H1 (cell line): Measurements from ENCODE around the gene TM9SF1. TPM values are rescaled to one million over a fixed set of nuclear protein-coding genes. Genes with fewer than 3 reads are reported as not detected.

Experiments used
- ASH2L ChIP-seq: fragments of 200-600, 300-600 bp; sonication (generic); IDR thresholded peaks from one replicate; pipeline ENCODE4 v1.7.1; 2017; ENCODE audit warnings: low read length
- BRCA1 ChIP-seq: IDR thresholded peaks from 2 replicates; pipeline ENCODE4 v1.6.1; 2012; ENCODE audit warnings: low read depth, low read length, improper control_type of control experiment
- CBX5 ChIP-seq: fragments of 300-800, 300-1000 bp; sonication (generic); IDR thresholded peaks from 2 replicates; pipeline ENCODE4 v1.7.1; 2016; ENCODE audit warnings: antibody characterized with exemption, low read length, low read depth
- EGR1 ChIP-seq: IDR thresholded peaks from 2 replicates; pipeline ENCODE4 v1.6.1; 2011; ENCODE audit warnings: low read depth, low read length, borderline replicate concordance
- EZH2 ChIP-seq: fragments of 200-600 bp; sonication (generic); IDR thresholded peaks from 2 replicates; pipeline ENCODE4 v1.7.1; 2012; ENCODE audit warnings: low read depth, mild to moderate bottlenecking, moderate library complexity, low read length, inconsistent platforms; ENCODE audit not compliant: severe bottlenecking
- GTF2F1 ChIP-seq: IDR thresholded peaks from 2 replicates; pipeline ENCODE4 v1.6.1; 2012; ENCODE audit warnings: low read depth, low read length, improper control_type of control experiment, borderline replicate concordance
- HDAC6 ChIP-seq: IDR thresholded peaks from one replicate; pipeline ENCODE4 v1.7.1; 2012; ENCODE audit warnings: low read depth, mild to moderate bottlenecking, inconsistent platforms, low read length, moderate library complexity
- KDM4A ChIP-seq: IDR thresholded peaks from one replicate; pipeline ENCODE4 v1.7.1; 2012; ENCODE audit warnings: low read depth, mild to moderate bottlenecking, moderate library complexity, low read length, inconsistent platforms; ENCODE audit not compliant: severe bottlenecking
- KDM5A ChIP-seq: fragments of 200-600 bp; IDR thresholded peaks from 2 replicates; pipeline ENCODE4 v1.7.1; 2012; ENCODE audit warnings: mild to moderate bottlenecking, low read length, inconsistent platforms, mixed read lengths
- NRF1 ChIP-seq: IDR thresholded peaks from 2 replicates; pipeline ENCODE4 v1.6.1; 2011; ENCODE audit warnings: mild to moderate bottlenecking, low read depth, low read length, improper control_type of control experiment
- PHF8 ChIP-seq: fragments of 200-600 bp; sonication (generic); conservative IDR thresholded peaks from 2 replicates; pipeline ENCODE4 v1.7.1; 2012; ENCODE audit warnings: low read depth, mild to moderate bottlenecking, inconsistent platforms, low read length, moderate library complexity
- POLR2AphosphoS5 ChIP-seq: IDR thresholded peaks from 2 replicates; pipeline ENCODE4 v1.6.1; 2011; ENCODE audit warnings: low read depth, low read length
- RFX5 ChIP-seq: IDR thresholded peaks from 2 replicates; pipeline ENCODE4 v1.6.1; 2011; ENCODE audit warnings: low read depth, low read length, improper control_type of control experiment, borderline replicate concordance
- SIN3A ChIP-seq, 2 experiments: IDR thresholded peaks in 1 of 2; conservative IDR thresholded peaks in 1 of 2; 2 replicates each; pipeline ENCODE4 v1.6.1; 2011 to 2012; ENCODE audit warnings: low read length in 2 of 2, improper control_type of control experiment in 1 of 2, low read depth in 1 of 2, mild to moderate bottlenecking in 1 of 2
- SIRT6 ChIP-seq: IDR thresholded peaks from one replicate; pipeline ENCODE4 v1.7.1; 2012; ENCODE audit warnings: low read length, inconsistent platforms
- SP2 ChIP-seq: IDR thresholded peaks from 2 replicates; pipeline ENCODE4 v1.6.1; 2012; ENCODE audit warnings: mild to moderate bottlenecking, low read length, inconsistent platforms
- SP4 ChIP-seq: IDR thresholded peaks from 2 replicates; pipeline ENCODE4 v1.6.1; 2012; ENCODE audit warnings: low read length, inconsistent platforms
- TAF1 ChIP-seq: IDR thresholded peaks from 2 replicates; pipeline ENCODE4 v1.6.1; 2011; ENCODE audit warnings: mild to moderate bottlenecking, low read depth, low read length
- TAF7 ChIP-seq: optimal IDR thresholded peaks from 2 replicates; pipeline ENCODE3; 2011; ENCODE audit warnings: low read depth, mild to moderate bottlenecking, inconsistent platforms, low read length, moderate library complexity, borderline replicate concordance
- TBP ChIP-seq: IDR thresholded peaks from 2 replicates; pipeline ENCODE4 v1.6.1; 2011; ENCODE audit warnings: low read depth, low read length, improper control_type of control experiment
- polyA plus RNA-seq, 7 experiments: library from polyadenylated mRNA; depleted of rRNA in 3 of 7; stranded (reverse) in 5 of 7; unstranded in 2 of 7; fragments of >200 nt in 5 of 7; fragments of 200-250 nt in 2 of 7; gene quantifications; 1 replicate in 5 of 7; 2 replicates in 1 of 7; 4 replicates in 1 of 7; pipeline versions ENCODE4 v1.2.1 to v1.2.3, GENCODE V29; 2011 to 2013; ENCODE audit warnings: missing spikeins in 2 of 7, mixed read lengths in 2 of 7
- total RNA-seq: library from RNA; stranded (reverse); fragmentation: NEBNext Ultra II Directional; extraction: Animal tissue kit (Norgen Biotek cat#: 25700); gene quantifications from 2 replicates; pipeline ENCODE4 v1.2.1, GENCODE V29; 2021
- TF ChIP-seq, protein P1 (sequence below): IDR thresholded peaks from 2 replicates; pipeline ENCODE4 v1.6.1; 2012; ENCODE audit warnings: low read length, inconsistent platforms
- TF ChIP-seq, protein P2 (sequence below): IDR thresholded peaks from 2 replicates; pipeline ENCODE4 v1.6.1; 2012; ENCODE audit warnings: inconsistent platforms

TM9SF1 gene
- total and polyA plus RNA-seq, 2 of the 8 experiments (the other 6 are each of a cell fraction or from before 2014, with no cell fraction given), result 22.2 to 29.2 TPM

DNA sequence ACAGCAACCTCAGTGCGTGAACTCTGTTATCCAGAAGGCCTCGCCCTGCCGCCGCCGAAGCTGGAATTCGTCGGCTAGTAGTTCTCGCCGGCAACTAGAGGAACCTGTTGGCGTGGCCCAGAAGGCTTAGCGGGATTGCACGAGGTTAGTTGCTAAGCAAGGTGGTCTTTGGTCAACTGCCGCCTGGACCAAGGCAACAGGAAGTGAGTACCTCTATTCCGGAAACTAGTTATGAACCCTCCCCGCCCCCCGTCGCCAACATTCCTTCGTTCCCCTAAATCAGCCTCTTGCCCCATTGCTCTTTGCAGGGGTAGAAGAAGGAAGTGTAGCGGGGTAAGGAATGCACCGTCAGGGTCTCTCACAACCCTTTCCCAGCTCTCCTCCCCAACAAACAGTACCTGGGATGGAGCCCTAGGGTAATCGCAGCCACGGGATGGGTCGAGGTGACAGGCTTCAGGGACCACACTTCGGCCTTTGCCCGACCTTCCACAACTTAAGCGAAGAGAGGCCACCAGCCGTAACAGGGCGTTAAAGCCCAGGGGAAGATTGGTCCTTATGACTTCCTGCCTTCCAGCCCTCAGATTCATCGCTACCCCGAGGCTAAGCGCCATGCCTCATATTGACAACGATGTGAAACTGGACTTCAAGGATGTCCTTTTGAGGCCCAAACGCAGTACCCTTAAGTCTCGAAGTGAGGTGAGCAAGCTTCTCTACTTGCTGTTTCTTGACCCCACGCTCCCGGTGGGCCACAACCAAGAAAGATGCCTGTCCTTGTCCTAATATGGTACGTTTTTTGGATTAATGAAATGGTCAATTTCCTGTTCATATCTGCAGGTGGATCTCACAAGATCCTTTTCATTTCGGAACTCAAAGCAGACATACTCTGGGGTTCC, 37.6 kb upstream of the TM9SF1 start, which contains the start of gene GMPR2 (continued):
- no peak for TF ChIP-seq BRCA1
- TF ChIP-seq SP2, result no peak
- TF ChIP-seq POLR2AphosphoS5, result peak; percentile 57; the same call in 1 of the 2 replicates
- TF ChIP-seq ASH2L, result peak; percentile 71
- TF ChIP-seq SIN3A (conservative IDR thresholded peaks at IDR 0.05 in 1 of 2, IDR thresholded peaks at IDR 0.05 in 1 of 2; ENCODE audit: low read depth in 1 of 2, low read length in 2 of 2), result peak; percentile 26 to 88; a peak in 2 of 4 replicates
- TF ChIP-seq RFX5, result peak; percentile 44; the same call in 1 of the 2 replicates
- no peak for TF ChIP-seq HDAC6
- peak; percentile 91 for TF ChIP-seq KDM4A
- no peak for TF ChIP-seq CBX5
- peak; percentile 60; the same call in 1 of the 2 replicates for TF ChIP-seq TAF1
- TF ChIP-seq, protein P1, sequence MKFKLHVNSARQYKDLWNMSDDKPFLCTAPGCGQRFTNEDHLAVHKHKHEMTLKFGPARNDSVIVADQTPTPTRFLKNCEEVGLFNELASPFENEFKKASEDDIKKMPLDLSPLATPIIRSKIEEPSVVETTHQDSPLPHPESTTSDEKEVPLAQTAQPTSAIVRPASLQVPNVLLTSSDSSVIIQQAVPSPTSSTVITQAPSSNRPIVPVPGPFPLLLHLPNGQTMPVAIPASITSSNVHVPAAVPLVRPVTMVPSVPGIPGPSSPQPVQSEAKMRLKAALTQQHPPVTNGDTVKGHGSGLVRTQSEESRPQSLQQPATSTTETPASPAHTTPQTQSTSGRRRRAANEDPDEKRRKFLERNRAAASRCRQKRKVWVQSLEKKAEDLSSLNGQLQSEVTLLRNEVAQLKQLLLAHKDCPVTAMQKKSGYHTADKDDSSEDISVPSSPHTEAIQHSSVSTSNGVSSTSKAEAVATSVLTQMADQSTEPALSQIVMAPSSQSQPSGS, result no peak
- peak; percentile 63; the same call in 1 of the 2 replicates for TF ChIP-seq PHF8
- no peak for TF ChIP-seq EZH2
- TF ChIP-seq KDM5A, result 0 out of 2 replicates have a peak, but pooled peaks have one; percentile 43
- TF ChIP-seq, protein P2, sequence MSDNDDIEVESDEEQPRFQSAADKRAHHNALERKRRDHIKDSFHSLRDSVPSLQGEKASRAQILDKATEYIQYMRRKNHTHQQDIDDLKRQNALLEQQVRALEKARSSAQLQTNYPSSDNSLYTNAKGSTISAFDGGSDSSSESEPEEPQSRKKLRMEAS, result peak; percentile 81
- TF ChIP-seq EGR1, result no peak
- TF ChIP-seq GTF2F1, result no peak
- TF ChIP-seq TBP, result peak; percentile 59
- TF ChIP-seq NRF1, result no peak
- TF ChIP-seq TAF7, result peak; percentile 45
- TF ChIP-seq SIRT6, result no peak
- TF ChIP-seq SP4, result peak; percentile 9; the same call in 1 of the 2 replicates
